GM18867 (cell line): Measurements from ENCODE around the gene CNIH1.
"Not testable (repeated sequence)": the region's sequence is repeated elsewhere in the genome, so short reads cannot be mapped to it uniquely, and the experiment has no call there.

ENCODE experiments used
- ATAC-seq: cut with Tn5 transposase; IDR thresholded peaks from one replicate; pipeline ENCODE4 v1.9.1; 2021; ENCODE audit warnings: mild to moderate bottlenecking, moderate library complexity; ENCODE audit not compliant: unreplicated experiment

Gene CNIH1

DNA sequence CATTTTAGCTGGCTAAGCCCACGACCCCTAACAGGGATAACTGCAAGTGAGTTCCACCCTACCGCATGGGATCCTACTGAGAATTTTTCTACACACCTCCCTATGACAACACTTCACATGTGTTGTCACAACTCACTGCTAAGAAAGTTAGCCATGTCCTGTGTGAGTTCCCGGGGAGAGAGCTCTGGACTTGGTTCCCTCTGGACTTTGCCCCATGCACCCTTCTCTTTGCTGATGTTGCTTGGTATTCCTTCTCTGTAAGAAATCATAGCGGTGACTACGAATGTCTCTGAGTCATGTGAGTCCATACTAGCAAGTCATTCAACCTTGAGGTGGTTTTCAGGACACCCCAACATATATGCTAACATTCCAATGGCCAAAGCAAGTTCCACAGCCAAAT is 53.8 kb downstream of the CNIH1 start:
- ATAC-seq = no peak

DNA sequence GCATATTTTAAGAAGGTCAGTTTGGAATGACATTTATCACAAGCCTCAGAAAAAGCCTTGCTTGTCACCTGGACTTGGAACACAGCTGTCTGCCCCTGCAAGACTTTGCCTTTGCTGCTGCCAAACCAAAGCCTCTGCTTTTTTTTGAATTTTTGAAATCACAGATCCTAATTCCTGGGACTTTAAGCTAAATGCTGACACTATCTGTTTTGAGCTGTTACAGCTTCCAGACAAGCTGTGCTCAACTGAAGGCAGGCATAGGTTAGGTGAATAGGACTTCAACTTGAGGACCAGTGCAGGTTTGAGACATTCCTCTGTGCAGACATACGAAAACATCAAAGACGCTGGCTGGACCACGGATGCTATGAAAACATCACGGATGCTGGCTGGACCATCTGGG is 55.6 kb downstream of the CNIH1 start:
- no peak for ATAC-seq

DNA sequence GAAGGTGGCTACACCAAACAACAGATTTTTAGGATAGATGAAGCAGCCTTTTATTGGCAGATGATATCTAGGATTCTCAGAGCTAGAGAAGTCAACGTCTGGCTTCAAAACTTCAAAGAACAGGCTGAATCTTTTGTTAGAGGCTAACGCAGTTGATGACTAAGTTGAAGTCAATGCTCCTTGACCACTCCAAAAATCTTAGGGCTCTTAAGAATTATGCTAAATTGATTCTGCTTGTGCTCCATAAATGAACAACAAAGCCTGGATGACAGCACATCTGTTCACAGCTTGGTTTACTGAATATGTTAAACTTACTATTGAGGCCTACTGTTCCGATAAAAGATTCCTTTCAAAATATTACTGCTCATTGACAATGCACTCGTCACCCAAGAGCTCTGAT is 57.3 kb downstream of the CNIH1 start:
- no peak for ATAC-seq

DNA sequence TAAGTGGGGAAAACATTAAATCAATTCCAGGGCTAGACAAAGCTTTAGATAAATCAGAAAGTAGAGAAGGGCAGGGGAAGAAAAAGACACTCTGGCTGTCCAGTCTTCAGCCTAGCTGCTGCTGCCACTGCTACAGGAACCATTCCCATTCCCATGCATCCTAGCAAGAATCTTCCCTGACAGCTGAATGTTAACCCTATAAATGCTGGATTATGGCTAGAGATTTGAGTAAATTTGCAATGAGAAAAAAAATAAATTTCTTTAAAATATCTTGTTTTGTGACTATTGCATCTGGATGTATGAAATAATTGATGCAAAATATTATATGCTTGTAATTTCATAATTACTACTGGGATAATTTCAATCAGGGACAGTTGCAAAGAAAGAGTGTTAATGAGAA is 59.4 kb downstream of the CNIH1 start:
- no peak for ATAC-seq

DNA sequence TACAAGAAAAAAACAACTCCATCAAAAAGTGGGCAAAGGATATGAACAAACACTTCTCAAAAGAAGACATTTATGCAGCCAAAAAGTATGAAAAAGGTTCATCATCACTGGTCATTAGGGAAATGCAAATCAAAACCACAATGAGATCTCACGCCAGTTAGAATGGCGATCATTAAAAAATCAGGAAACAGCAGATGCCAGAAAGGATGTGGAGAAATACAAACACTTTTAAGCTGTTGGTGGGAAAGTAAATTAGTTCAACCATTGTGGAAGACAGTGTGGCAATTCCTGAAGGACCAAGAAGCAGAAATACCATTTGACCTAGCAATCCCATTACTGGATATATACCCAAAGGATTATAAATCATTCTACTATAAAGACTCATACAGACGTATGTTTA is 60.6 kb downstream of the CNIH1 start:
- ATAC-seq = not testable (repeated sequence)

DNA sequence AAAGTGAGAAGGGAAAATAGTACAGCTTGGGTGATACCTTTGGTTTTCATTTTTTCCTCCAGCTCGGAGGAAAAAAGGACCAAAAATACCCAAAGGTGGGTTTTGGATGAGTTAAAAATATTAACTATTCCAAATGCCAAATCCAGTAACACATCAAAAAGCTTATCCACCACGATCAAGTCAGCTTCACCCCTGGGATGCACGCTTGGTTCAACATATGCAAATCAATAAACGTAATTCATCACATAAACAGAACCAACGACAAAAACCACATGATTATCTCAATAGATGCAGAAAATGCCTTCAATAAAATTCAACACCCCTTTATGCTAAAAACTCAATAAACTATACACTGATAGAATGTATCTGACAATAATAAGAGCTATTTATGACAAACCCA is 62.3 kb downstream of the CNIH1 start:
- ATAC-seq = not testable (repeated sequence)

DNA sequence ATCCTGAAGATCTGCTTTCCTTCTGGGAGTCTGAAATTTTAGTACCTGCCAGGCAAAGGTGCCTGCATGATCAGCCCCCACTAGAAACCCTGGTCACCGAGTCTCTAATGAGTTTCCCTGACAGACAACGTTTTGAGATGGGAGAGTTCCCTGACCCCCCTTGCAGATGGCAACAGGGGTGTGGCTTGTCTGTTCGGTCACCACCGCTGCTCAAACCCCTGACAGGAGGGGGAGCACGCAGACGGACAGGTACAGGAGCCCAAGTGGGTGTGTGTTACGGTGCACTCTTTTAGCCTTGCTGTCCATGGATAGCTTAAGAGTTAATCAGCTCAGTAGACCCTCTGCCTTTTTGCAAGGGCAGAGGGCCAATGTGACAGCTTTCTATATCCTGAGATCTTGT is 63.7 kb downstream of the CNIH1 start:
- ATAC-seq = no peak

DNA sequence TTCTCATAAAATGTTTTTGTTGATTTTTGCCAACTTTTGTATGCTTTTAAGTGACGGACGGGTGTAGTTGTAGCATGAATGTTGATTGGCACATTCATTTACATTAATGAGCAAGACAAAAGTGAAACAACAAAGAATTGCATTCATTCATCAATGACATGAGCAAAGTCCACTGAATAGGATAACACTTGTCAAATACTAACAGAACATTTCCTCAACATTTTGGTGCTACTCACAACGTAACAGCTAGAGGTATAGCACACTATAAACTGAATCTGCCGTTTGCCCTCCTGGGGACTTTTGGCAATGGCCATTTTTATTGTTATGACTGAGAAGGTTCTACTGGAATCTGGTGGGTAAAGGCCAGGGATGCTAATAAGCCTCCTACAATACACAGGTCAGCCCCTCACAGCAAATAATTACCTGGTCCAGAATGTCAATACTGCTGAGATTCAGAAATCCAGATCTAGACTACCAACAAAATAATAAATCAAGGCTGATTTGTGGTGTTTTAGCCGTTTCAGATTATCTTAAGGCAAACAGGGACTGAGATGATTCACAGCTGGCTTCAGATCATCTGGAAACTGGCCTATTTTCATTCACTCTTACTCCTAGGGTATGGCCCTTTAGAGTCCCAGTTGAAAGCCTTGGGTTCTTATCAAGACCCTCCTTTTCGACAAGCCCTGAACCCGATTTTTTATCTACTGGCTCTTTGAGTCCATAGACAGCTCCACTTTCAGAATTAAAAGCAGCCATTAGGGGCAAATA is 66.9 kb downstream of the CNIH1 start:
- ATAC-seq = no peak
